SK-MEL-5 (cell line): ENCODE measurements around the gene PCBP3. TPM values are rescaled to one million over a fixed set of nuclear protein-coding genes. Genes with fewer than 3 reads are reported as not detected.
A peak's percentile ranks its signal among the peaks of the same experiment; 100 is the strongest.

ENCODE experiments used
- DNase-seq: peaks from one replicate; pipeline ENCODE4 v3.0.0-alpha.2; 2016; ENCODE audit warnings: low read depth, low spot score
- in situ Hi-C: cut with HindIII; loops from 2 replicates; pipeline ENCODE4 v1.10.0; 2016; ENCODE audit warnings: low sequenced_read_pairs, high pct_unique_total_duplicates, low pct_unique_long_range_greater_than_20kb
- total RNA-seq: library from RNA; depleted of rRNA; stranded (reverse); fragments of >200 nt; shearing (Covaris generic); gene quantifications from 2 replicates; pipeline ENCODE4 v1.2.3, GENCODE V29; 2014

Gene PCBP3
- total RNA-seq, 1 experiment from 2014 or later, result not detected

- DNase-seq, result no peak
- in situ Hi-C loops, result no loop called here
Observed at GRCh38 chr21:45962531-45963231, 319.2 kb downstream of the PCBP3 start.

GRCh38 chr21:45963232-45963570, 319.7 kb downstream of the PCBP3 start:
- in situ Hi-C loops, result no loop called here

GRCh38 chr21:45964649-45965048, 321.1 kb downstream of the PCBP3 start:
- DNase-seq, result no peak
- in situ Hi-C loops, result no loop called here

More at GRCh38 chr21:45963232-45963570, 319.7 kb downstream of the PCBP3 start:
- no peak for DNase-seq

- DNase-seq, result no peak
- in situ Hi-C loops, result no loop called here
Observed at GRCh38 chr21:45965084-45965809, 321.7 kb downstream of the PCBP3 start.

- in situ Hi-C loops, result no loop called here
- DNase-seq, result no peak
Observed at GRCh38 chr21:45966791-45967394, 323.4 kb downstream of the PCBP3 start.

GRCh38 chr21:45969921-45970673, 326.6 kb downstream of the PCBP3 start:
- DNase-seq, result no peak
- in situ Hi-C loops, result no loop called here

- DNase-seq, result peak; percentile 42
- in situ Hi-C loops, result no loop called here
Observed at GRCh38 chr21:45970674-45971615, 327.4 kb downstream of the PCBP3 start.

GRCh38 chr21:45971616-45972352, 328.3 kb downstream of the PCBP3 start:
- in situ Hi-C loops, result no loop called here

GRCh38 chr21:45972353-45972715, 328.8 kb downstream of the PCBP3 start:
- DNase-seq, result no peak
- in situ Hi-C loops, result no loop called here

More at GRCh38 chr21:45971616-45972352, 328.3 kb downstream of the PCBP3 start:
- DNase-seq, result no peak

GRCh38 chr21:45972716-45973474, 329.4 kb downstream of the PCBP3 start:
- in situ Hi-C loops, result no loop called here
- no peak for DNase-seq

GRCh38 chr21:45973475-45974072, 330.0 kb downstream of the PCBP3 start:
- in situ Hi-C loops, result no loop called here
- no peak for DNase-seq

- in situ Hi-C loops, result no loop called here
- DNase-seq, result no peak
Observed at GRCh38 chr21:45974073-45975019, 330.8 kb downstream of the PCBP3 start.

GRCh38 chr21:45975020-45975666, 331.6 kb downstream of the PCBP3 start:
- no peak for DNase-seq
- in situ Hi-C loops, result no loop called here
